Measurements from ENCODE around the gene SLC27A5. TPM values are rescaled to one million over a fixed set of nuclear protein-coding genes. Genes with fewer than 3 reads are reported as not detected.

Gene SLC27A5
- total and polyA plus RNA-seq, 9 of the 15 experiments (the other 6 are each of a cell fraction or from before 2014, with no cell fraction given), result 42.2 to 318 (median 64.7) TPM

DNA sequence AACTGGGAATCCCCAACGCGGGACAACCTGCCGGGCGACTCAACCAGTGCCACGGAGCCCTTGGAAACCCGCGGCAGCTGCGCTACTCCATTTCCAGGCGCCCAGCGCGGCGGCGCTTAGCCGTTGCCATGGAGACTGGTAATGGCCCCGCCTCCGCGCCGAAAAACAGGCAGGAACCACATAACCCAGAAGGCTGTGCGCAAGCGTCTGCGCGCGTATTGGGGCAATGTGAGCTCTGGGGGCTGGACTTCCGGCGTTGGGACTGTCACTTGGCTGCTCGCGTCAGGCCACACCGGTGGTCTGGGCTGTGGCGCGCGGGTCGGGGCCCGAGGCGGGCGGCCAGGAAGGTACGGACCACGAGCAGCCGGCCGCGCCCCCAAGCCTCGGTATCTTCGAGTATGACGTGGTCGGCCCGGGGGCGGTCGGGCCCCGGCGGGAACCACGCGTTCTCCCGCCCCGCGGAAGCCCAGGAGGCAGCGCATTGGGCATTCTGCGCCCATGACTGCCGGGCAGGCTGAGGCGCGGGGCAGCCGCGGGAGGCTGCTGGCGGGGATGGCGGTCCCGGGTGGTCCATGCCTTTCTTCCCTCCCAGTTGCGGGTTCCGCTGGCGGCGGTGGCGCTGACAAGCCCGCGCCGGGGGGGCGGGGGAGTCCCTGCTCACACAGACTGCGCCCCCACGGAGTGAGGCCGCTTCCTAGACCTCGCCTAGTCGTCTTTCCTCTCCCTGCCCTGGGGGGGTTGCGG, 60.3 kb downstream of the SLC27A5 start, which contains the start of gene ZNF324B (continued):
- TF ChIP-seq, protein P1, sequence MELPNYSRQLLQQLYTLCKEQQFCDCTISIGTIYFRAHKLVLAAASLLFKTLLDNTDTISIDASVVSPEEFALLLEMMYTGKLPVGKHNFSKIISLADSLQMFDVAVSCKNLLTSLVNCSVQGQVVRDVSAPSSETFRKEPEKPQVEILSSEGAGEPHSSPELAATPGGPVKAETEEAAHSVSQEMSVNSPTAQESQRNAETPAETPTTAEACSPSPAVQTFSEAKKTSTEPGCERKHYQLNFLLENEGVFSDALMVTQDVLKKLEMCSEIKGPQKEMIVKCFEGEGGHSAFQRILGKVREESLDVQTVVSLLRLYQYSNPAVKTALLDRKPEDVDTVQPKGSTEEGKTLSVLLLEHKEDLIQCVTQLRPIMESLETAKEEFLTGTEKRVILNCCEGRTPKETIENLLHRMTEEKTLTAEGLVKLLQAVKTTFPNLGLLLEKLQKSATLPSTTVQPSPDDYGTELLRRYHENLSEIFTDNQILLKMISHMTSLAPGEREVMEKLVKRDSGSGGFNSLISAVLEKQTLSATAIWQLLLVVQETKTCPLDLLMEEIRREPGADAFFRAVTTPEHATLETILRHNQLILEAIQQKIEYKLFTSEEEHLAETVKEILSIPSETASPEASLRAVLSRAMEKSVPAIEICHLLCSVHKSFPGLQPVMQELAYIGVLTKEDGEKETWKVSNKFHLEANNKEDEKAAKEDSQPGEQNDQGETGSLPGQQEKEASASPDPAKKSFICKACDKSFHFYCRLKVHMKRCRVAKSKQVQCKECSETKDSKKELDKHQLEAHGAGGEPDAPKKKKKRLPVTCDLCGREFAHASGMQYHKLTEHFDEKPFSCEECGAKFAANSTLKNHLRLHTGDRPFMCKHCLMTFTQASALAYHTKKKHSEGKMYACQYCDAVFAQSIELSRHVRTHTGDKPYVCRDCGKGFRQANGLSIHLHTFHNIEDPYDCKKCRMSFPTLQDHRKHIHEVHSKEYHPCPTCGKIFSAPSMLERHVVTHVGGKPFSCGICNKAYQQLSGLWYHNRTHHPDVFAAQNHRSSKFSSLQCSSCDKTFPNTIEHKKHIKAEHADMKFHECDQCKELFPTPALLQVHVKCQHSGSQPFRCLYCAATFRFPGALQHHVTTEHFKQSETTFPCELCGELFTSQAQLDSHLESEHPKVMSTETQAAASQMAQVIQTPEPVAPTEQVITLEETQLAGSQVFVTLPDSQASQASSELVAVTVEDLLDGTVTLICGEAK (IDR thresholded peaks at IDR 0.05), result peak; percentile 95
- TF ChIP-seq, protein P1 (CRISPR knock-in tag; IDR thresholded peaks at IDR 0.05), result no peak
- TF ChIP-seq CBFB (CRISPR knock-in tag; IDR thresholded peaks at IDR 0.05), result no peak
- TF ChIP-seq, protein P2, sequence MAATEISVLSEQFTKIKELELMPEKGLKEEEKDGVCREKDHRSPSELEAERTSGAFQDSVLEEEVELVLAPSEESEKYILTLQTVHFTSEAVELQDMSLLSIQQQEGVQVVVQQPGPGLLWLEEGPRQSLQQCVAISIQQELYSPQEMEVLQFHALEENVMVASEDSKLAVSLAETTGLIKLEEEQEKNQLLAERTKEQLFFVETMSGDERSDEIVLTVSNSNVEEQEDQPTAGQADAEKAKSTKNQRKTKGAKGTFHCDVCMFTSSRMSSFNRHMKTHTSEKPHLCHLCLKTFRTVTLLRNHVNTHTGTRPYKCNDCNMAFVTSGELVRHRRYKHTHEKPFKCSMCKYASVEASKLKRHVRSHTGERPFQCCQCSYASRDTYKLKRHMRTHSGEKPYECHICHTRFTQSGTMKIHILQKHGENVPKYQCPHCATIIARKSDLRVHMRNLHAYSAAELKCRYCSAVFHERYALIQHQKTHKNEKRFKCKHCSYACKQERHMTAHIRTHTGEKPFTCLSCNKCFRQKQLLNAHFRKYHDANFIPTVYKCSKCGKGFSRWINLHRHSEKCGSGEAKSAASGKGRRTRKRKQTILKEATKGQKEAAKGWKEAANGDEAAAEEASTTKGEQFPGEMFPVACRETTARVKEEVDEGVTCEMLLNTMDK (IDR thresholded peaks at IDR 0.05; ENCODE audit: borderline replicate concordance, insufficient read depth, low read depth, low read length, poor library complexity, severe bottlenecking), result peak; percentile 44
- TF ChIP-seq, protein P3, sequence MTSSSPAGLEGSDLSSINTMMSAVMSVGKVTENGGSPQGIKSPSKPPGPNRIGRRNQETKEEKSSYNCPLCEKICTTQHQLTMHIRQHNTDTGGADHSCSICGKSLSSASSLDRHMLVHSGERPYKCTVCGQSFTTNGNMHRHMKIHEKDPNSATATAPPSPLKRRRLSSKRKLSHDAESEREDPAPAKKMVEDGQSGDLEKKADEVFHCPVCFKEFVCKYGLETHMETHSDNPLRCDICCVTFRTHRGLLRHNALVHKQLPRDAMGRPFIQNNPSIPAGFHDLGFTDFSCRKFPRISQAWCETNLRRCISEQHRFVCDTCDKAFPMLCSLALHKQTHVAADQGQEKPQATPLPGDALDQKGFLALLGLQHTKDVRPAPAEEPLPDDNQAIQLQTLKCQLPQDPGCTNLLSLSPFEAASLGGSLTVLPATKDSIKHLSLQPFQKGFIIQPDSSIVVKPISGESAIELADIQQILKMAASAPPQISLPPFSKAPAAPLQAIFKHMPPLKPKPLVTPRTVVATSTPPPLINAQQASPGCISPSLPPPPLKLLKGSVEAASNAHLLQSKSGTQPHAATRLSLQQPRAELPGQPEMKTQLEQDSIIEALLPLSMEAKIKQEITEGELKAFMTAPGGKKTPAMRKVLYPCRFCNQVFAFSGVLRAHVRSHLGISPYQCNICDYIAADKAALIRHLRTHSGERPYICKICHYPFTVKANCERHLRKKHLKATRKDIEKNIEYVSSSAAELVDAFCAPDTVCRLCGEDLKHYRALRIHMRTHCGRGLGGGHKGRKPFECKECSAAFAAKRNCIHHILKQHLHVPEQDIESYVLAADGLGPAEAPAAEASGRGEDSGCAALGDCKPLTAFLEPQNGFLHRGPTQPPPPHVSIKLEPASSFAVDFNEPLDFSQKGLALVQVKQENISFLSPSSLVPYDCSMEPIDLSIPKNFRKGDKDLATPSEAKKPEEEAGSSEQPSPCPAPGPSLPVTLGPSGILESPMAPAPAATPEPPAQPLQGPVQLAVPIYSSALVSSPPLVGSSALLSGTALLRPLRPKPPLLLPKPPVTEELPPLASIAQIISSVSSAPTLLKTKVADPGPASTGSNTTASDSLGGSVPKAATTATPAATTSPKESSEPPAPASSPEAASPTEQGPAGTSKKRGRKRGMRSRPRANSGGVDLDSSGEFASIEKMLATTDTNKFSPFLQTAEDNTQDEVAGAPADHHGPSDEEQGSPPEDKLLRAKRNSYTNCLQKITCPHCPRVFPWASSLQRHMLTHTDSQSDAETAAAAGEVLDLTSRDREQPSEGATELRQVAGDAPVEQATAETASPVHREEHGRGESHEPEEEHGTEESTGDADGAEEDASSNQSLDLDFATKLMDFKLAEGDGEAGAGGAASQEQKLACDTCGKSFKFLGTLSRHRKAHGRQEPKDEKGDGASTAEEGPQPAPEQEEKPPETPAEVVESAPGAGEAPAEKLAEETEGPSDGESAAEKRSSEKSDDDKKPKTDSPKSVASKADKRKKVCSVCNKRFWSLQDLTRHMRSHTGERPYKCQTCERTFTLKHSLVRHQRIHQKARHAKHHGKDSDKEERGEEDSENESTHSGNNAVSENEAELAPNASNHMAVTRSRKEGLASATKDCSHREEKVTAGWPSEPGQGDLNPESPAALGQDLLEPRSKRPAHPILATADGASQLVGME (CRISPR knock-in tag; IDR thresholded peaks at IDR 0.05), result no peak
- 0 out of 2 replicates have a peak, but pooled peaks have one; percentile 18 for TF ChIP-seq RNF2 (IDR thresholded peaks at IDR 0.05)
- no peak for TF ChIP-seq ZKSCAN3 (CRISPR knock-in tag; IDR thresholded peaks at IDR 0.05)
- no peak for TF ChIP-seq ZNF77 (CRISPR knock-in tag; IDR thresholded peaks at IDR 0.05)
- peak; percentile 92 to 94 for TF ChIP-seq NRF1 (conservative IDR thresholded peaks at IDR 0.05 in 1 of 2, IDR thresholded peaks at IDR 0.05 in 1 of 2)

Data from K562 (cell line).